Osteoblast (primary cell): ENCODE results near the gene PDPK1. TPM values are rescaled to one million over a fixed set of nuclear protein-coding genes. Genes with fewer than 3 reads are reported as not detected.

ENCODE experiments used
- DNase-seq: peaks from one replicate; pipeline ENCODE4 v3.0.0; 2011; ENCODE audit warnings: low spot score, mixed read lengths; ENCODE audit not compliant: insufficient read length; ENCODE audit errors: missing footprints
- H2AFZ ChIP-seq: 2 replicates; pipeline ENCODE4 v1.6.0; 2011; ENCODE audit warnings: mild to moderate bottlenecking, low read length
- H3K27ac ChIP-seq: 2 replicates; pipeline ENCODE4 v1.5.1; 2011; ENCODE audit warnings: mild to moderate bottlenecking, low read depth, low read length, moderate library complexity
- H3K27me3 ChIP-seq: 2 replicates; pipeline ENCODE4 v1.6.0; 2012; ENCODE audit warnings: mild to moderate bottlenecking, control low read depth, inconsistent platforms, low read length, moderate library complexity; ENCODE audit not compliant: insufficient read depth
- H3K36me3 ChIP-seq: 2 replicates; pipeline ENCODE4 v1.5.1; 2011; ENCODE audit warnings: mild to moderate bottlenecking, low read length, control low read depth, moderate library complexity; ENCODE audit not compliant: insufficient read depth
- H3K4me1 ChIP-seq: 2 replicates; pipeline ENCODE4 v1.5.1; 2011; ENCODE audit warnings: mild to moderate bottlenecking, low read length, control low read depth, moderate library complexity; ENCODE audit not compliant: insufficient read depth
- H3K4me2 ChIP-seq: 2 replicates; pipeline ENCODE4 v1.6.0; 2011; ENCODE audit warnings: mild to moderate bottlenecking, low read length; ENCODE audit not compliant: insufficient read depth
- H3K4me3 ChIP-seq: fragments of 200-600 bp; sonication (generic); 3 replicates; pipeline ENCODE4 v1.5.1; 2012; ENCODE audit warnings: mild to moderate bottlenecking, low read length, inconsistent platforms; ENCODE audit not compliant: insufficient read depth
- H3K79me2 ChIP-seq: 2 replicates; pipeline ENCODE4 v1.6.0; 2012; ENCODE audit warnings: mild to moderate bottlenecking, low read length, control low read depth, inconsistent platforms; ENCODE audit not compliant: insufficient read depth
- H3K9me3 ChIP-seq: 2 replicates; pipeline ENCODE4 v1.5.1; 2011; ENCODE audit warnings: low read depth, low read length, control low read depth
- H4K20me1 ChIP-seq: 2 replicates; pipeline ENCODE4 v1.6.0; 2012; ENCODE audit warnings: mild to moderate bottlenecking, low read length, control low read depth; ENCODE audit not compliant: insufficient read depth
- CTCF ChIP-seq: IDR thresholded peaks from 2 replicates; pipeline ENCODE4 v1.5.1; 2011; ENCODE audit warnings: mild to moderate bottlenecking, low read depth, low read length, moderate library complexity; ENCODE audit errors: extremely low read depth
- total RNA-seq: library from RNA; depleted of rRNA; stranded (reverse); fragments of >200 nt; gene quantifications from 2 replicates; pipeline ENCODE4 v1.2.3, GENCODE V29; 2012

The PDPK1 gene
- total RNA-seq, 1 donor = 23.2 TPM

GRCh38 chr16:2511996-2512734, 25.7 kb upstream of the PDPK1 start:
- H3K4me3 ChIP-seq = no peak overlapping the region

GRCh38 chr16:2512735-2513404, 25.0 kb upstream of the PDPK1 start:
- H2AFZ ChIP-seq = peak overlapping the region; percentile 68
- no peaks in the 10 kb centered on the region for H3K9me3 ChIP-seq
- H3K27me3 ChIP-seq = no peaks in the 10 kb centered on the region
- H3K4me1 ChIP-seq = peaks cover 39% of the 10 kb centered on the region
- peak overlapping the region; percentile 98 for H3K4me3 ChIP-seq
- H3K36me3 ChIP-seq = peaks cover 5% of the 10 kb centered on the region
- peaks cover 34% of the 10 kb centered on the region for H4K20me1 ChIP-seq
- H3K4me2 ChIP-seq = peak overlapping the region; percentile 77
- peak; percentile 83 for DNase-seq
- TF ChIP-seq CTCF = peak; percentile 12
- H3K27ac ChIP-seq = no peak overlapping the region
- H3K79me2 ChIP-seq = peaks cover 40% of the 10 kb centered on the region

More at GRCh38 chr16:2511996-2512734, 25.7 kb upstream of the PDPK1 start:
- H3K79me2 ChIP-seq = peaks cover 33% of the 10 kb centered on the region
- no peaks in the 10 kb centered on the region for H3K9me3 ChIP-seq
- peaks cover 27% of the 10 kb centered on the region for H4K20me1 ChIP-seq
- H2AFZ ChIP-seq = no peak overlapping the region
- no peak overlapping the region for H3K4me2 ChIP-seq
- H3K27me3 ChIP-seq = no peaks in the 10 kb centered on the region
- no peak for TF ChIP-seq CTCF
- peak; percentile 86 for DNase-seq
- H3K27ac ChIP-seq = no peak overlapping the region
- H3K4me1 ChIP-seq = peaks cover 35% of the 10 kb centered on the region
- peaks cover 5% of the 10 kb centered on the region for H3K36me3 ChIP-seq

- peaks cover 41% of the 10 kb centered on the region for H3K4me1 ChIP-seq
- TF ChIP-seq CTCF = no peak
- peak within 1 kb of the TSS; percentile 68 for H2AFZ ChIP-seq
- peak within 1 kb of the TSS; percentile 98 for H3K4me3 ChIP-seq
- no peaks in the 10 kb centered on the region for H3K27me3 ChIP-seq
- peak; percentile 99 for DNase-seq
- H4K20me1 ChIP-seq = peaks cover 42% of the 10 kb centered on the region
- H3K36me3 ChIP-seq = peaks cover 5% of the 10 kb centered on the region
- H3K4me2 ChIP-seq = peak within 1 kb of the TSS; percentile 99
- H3K9me3 ChIP-seq = no peaks in the 10 kb centered on the region
- peaks cover 48% of the 10 kb centered on the region for H3K79me2 ChIP-seq
- H3K27ac ChIP-seq = peak within 1 kb of the TSS; percentile 93
Measured at GRCh38 chr16:2513405-2514332, 24.2 kb upstream of the PDPK1 start, which contains the start of gene ATP6V0C. ATP6V0C (plus strand) TSS chr16:2513952; CDS start chr16:2514104, 152 bp downstream.
